Activated naive CD8-positive, alpha-beta T cell treated with anti-CD3 and anti-CD28 coated beads, Interleukin-2, amount 50 U/mL, for 24 hours (primary cell): ENCODE measurements around the gene RARB.

Source experiments
- ATAC-seq: fragments of 150-1000 bp; cut with Tn5 transposase; one replicate; pipeline ENCODE4 v1.10.0; 2021
- DNase-seq: peaks from one replicate; pipeline ENCODE4 v3.0.0; 2021
- H3K27ac Mint-ChIP-seq: one replicate; pipeline ENCODE4 v1.8.0; 2021; ENCODE audit warnings: mild to moderate bottlenecking, mixed read lengths
- H3K27me3 Mint-ChIP-seq: one replicate; pipeline ENCODE4 v1.8.0; 2021; ENCODE audit warnings: mixed read lengths
- H3K36me3 Mint-ChIP-seq: one replicate; pipeline ENCODE4 v1.8.0; 2021; ENCODE audit warnings: low read depth, mixed read lengths
- H3K4me1 Mint-ChIP-seq: one replicate; pipeline ENCODE4 v1.8.0; 2021; ENCODE audit warnings: mixed read lengths
- H3K4me3 Mint-ChIP-seq: one replicate; pipeline ENCODE4 v1.8.0; 2021; ENCODE audit warnings: mild to moderate bottlenecking, moderate library complexity, mixed read lengths
- H3K9me3 Mint-ChIP-seq: one replicate; pipeline ENCODE4 v1.8.0; 2021; ENCODE audit warnings: mixed read lengths

Gene RARB

GRCh38 chr3:25410703-25411102, 17.4 kb upstream of the RARB start:
- no peak overlapping the region for H3K4me3 Mint-ChIP-seq
- ATAC-seq (no peak), DNase-seq (no peak)
- peaks cover 2% of the 10 kb centered on the region for H3K27me3 Mint-ChIP-seq
- no peak overlapping the region for H3K27ac Mint-ChIP-seq
- no peaks in the 10 kb centered on the region for H3K4me1 Mint-ChIP-seq
- peaks cover 6% of the 10 kb centered on the region for H3K9me3 Mint-ChIP-seq
- no peaks in the 10 kb centered on the region for H3K36me3 Mint-ChIP-seq

- H3K4me1 Mint-ChIP-seq = no peaks in the 10 kb centered on the region
- no peak overlapping the region for H3K4me3 Mint-ChIP-seq
- H3K36me3 Mint-ChIP-seq = no peaks in the 10 kb centered on the region
- no peak for DNase-seq
- H3K27me3 Mint-ChIP-seq = peaks cover 3% of the 10 kb centered on the region
- no peak for ATAC-seq
- no peak overlapping the region for H3K27ac Mint-ChIP-seq
- H3K9me3 Mint-ChIP-seq = peaks cover 6% of the 10 kb centered on the region
Measured at GRCh38 chr3:25412269-25412668, 15.8 kb upstream of the RARB start.

GRCh38 chr3:25416176-25416575, 11.9 kb upstream of the RARB start:
- Mint-ChIP-seq H3K9me3 (peaks cover 6% of the 10 kb centered on the region), H3K4me1 (no peaks in the 10 kb centered on the region), H3K27me3 (peaks cover 5% of the 10 kb centered on the region), H3K27ac (no peak overlapping the region), H3K36me3 (peaks cover 2% of the 10 kb centered on the region), H3K4me3 (no peak overlapping the region)
- ATAC-seq = no peak
- DNase-seq = no peak

- H3K4me1 Mint-ChIP-seq = no peaks in the 10 kb centered on the region
- H3K4me3 Mint-ChIP-seq = no peak overlapping the region
- no peak overlapping the region for H3K27ac Mint-ChIP-seq
- no peak for ATAC-seq
- no peaks in the 10 kb centered on the region for H3K9me3 Mint-ChIP-seq
- DNase-seq = no peak
- H3K27me3 Mint-ChIP-seq = peaks cover 5% of the 10 kb centered on the region
- peaks cover 2% of the 10 kb centered on the region for H3K36me3 Mint-ChIP-seq
Measured at GRCh38 chr3:25418596-25418995, 9.5 kb upstream of the RARB start.

- Mint-ChIP-seq H3K27me3 (peaks cover 7% of the 10 kb centered on the region), H3K4me3 (no peak overlapping the region), H3K9me3 (no peaks in the 10 kb centered on the region), H3K36me3 (peaks cover 2% of the 10 kb centered on the region), H3K4me1 (no peaks in the 10 kb centered on the region), H3K27ac (no peak overlapping the region)
- no peak for ATAC-seq
- DNase-seq = no peak
Measured at GRCh38 chr3:25419251-25419650, 8.8 kb upstream of the RARB start.

GRCh38 chr3:25420147-25420546, 7.9 kb upstream of the RARB start:
- Mint-ChIP-seq H3K4me3 (no peak overlapping the region), H3K9me3 (no peaks in the 10 kb centered on the region), H3K4me1 (no peaks in the 10 kb centered on the region), H3K36me3 (peaks cover 2% of the 10 kb centered on the region), H3K27ac (no peak overlapping the region), H3K27me3 (peaks cover 10% of the 10 kb centered on the region)
- DNase-seq = no peak
- ATAC-seq = no peak

GRCh38 chr3:25420885-25421284, 7.2 kb upstream of the RARB start:
- Mint-ChIP-seq H3K4me1 (no peaks in the 10 kb centered on the region), H3K27ac (no peak overlapping the region)
- no peak for ATAC-seq

GRCh38 chr3:25421747-25422146, 6.3 kb upstream of the RARB start:
- H3K36me3 Mint-ChIP-seq = peaks cover 2% of the 10 kb centered on the region
- no peaks in the 10 kb centered on the region for H3K9me3 Mint-ChIP-seq
- H3K27me3 Mint-ChIP-seq = peaks cover 23% of the 10 kb centered on the region
- no peak for ATAC-seq
- H3K4me3 Mint-ChIP-seq = no peak overlapping the region
- no peak overlapping the region for H3K27ac Mint-ChIP-seq
- H3K4me1 Mint-ChIP-seq = no peaks in the 10 kb centered on the region
- DNase-seq = no peak

More at GRCh38 chr3:25420885-25421284, 7.2 kb upstream of the RARB start:
- no peaks in the 10 kb centered on the region for H3K9me3 Mint-ChIP-seq
- no peak overlapping the region for H3K4me3 Mint-ChIP-seq
- DNase-seq = no peak
- H3K27me3 Mint-ChIP-seq = peaks cover 15% of the 10 kb centered on the region
- H3K36me3 Mint-ChIP-seq = peaks cover 2% of the 10 kb centered on the region

DNA sequence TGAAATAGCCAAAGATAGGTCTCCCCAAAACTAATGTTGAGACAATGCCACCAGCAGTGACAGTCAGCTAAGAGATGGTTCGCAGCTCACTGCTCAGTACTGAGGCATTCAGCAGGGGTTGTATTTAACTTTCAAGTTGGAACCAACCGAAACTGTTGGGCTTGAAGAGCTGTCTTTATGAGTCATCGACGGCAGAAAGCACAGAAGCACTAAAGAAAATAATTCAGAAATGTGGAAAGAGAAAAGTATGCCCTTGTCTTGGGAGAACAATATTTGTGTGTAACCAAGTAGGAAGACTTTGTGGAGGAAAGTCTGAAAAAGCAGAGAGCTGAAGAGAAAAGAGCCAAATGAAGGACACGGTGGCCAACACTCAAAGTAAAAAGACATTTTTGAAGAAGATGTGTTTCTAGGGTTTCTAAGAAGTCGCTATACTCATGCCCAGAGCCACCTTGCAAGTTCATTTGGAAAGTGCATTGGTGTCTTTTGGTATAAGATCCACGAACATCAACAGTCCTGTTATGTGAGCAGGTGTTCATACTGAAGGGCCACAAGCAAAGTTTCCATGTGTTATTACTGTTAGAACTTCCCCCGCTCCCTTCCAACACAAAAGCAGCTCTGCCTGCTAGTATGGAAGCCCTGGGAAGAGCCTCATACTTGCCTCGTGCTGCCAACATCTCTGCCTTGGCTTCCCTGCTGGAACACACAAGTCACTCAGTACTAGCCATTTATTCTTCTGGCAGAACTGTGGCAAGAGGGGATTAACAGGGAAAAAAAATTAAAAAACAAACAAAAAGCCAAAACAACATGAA, 4.1 kb upstream of the RARB start:
- Mint-ChIP-seq H3K27ac (no peak overlapping the region), H3K27me3 (peaks cover 38% of the 10 kb centered on the region), H3K36me3 (no peaks in the 10 kb centered on the region), H3K9me3 (no peaks in the 10 kb centered on the region), H3K4me1 (peaks cover 6% of the 10 kb centered on the region), H3K4me3 (no peak overlapping the region)
- DNase-seq = no peak
- no peak for ATAC-seq

GRCh38 chr3:25424614-25425013, 3.4 kb upstream of the RARB start:
- peaks cover 6% of the 10 kb centered on the region for H3K4me1 Mint-ChIP-seq
- no peak overlapping the region for H3K27ac Mint-ChIP-seq
- no peaks in the 10 kb centered on the region for H3K9me3 Mint-ChIP-seq
- no peak for DNase-seq
- H3K27me3 Mint-ChIP-seq = peaks cover 43% of the 10 kb centered on the region
- H3K4me3 Mint-ChIP-seq = no peak overlapping the region
- no peaks in the 10 kb centered on the region for H3K36me3 Mint-ChIP-seq
- no peak for ATAC-seq

- H3K4me3 Mint-ChIP-seq = no peak overlapping the region
- DNase-seq (no peak), ATAC-seq (no peak)
- peaks cover 43% of the 10 kb centered on the region for H3K27me3 Mint-ChIP-seq
- H3K4me1 Mint-ChIP-seq = peaks cover 6% of the 10 kb centered on the region
- no peaks in the 10 kb centered on the region for H3K9me3 Mint-ChIP-seq
- no peak overlapping the region for H3K27ac Mint-ChIP-seq
- no peaks in the 10 kb centered on the region for H3K36me3 Mint-ChIP-seq
Measured at GRCh38 chr3:25426408-25426807, 1.7 kb upstream of the RARB start.

GRCh38 chr3:25427155-25427554, 908 bp upstream of the RARB start:
- peaks cover 43% of the 10 kb centered on the region for H3K27me3 Mint-ChIP-seq
- no peak overlapping the region for H3K27ac Mint-ChIP-seq
- ATAC-seq (no peak), DNase-seq (no peak)
- no peak overlapping the region for H3K4me3 Mint-ChIP-seq
- no peaks in the 10 kb centered on the region for H3K9me3 Mint-ChIP-seq
- H3K36me3 Mint-ChIP-seq = no peaks in the 10 kb centered on the region
- peaks cover 6% of the 10 kb centered on the region for H3K4me1 Mint-ChIP-seq

GRCh38 chr3:25427563-25427941, 511 bp upstream of the RARB start:
- peaks cover 43% of the 10 kb centered on the region for H3K27me3 Mint-ChIP-seq
- ATAC-seq (no peak), DNase-seq (no peak)
- H3K4me1 Mint-ChIP-seq = peaks cover 6% of the 10 kb centered on the region
- H3K27ac Mint-ChIP-seq = no peak overlapping the region
- no peaks in the 10 kb centered on the region for H3K9me3 Mint-ChIP-seq
- no peaks in the 10 kb centered on the region for H3K36me3 Mint-ChIP-seq
- H3K4me3 Mint-ChIP-seq = no peak overlapping the region

DNA sequence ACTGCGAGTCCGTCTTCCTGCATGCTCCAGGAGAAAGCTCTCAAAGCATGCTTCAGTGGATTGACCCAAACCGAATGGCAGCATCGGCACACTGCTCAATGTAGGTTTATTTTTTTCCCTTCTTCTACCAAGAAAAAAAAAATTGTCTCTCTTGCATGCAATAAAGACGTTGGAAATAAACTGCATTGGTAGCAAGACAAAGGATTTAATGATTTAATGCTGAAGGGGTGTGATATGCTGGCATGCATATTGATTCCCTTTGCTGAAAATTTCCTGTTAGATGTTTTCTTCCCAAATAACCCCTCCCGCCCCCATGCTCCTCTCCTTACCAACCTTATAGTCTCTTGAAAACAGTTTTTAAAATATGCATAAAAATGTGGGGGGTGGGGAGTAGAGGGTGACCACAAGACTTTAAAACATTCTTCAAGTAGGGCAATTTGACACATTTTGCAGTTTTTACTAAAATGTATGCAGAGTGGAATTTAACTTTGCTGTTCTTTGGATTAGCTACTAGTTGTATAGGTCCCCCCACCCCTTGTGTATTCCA, 799 bp downstream of the RARB start:
- ATAC-seq (no peak), DNase-seq (no peak)
- peaks cover 6% of the 10 kb centered on the region for H3K4me1 Mint-ChIP-seq
- no peaks in the 10 kb centered on the region for H3K36me3 Mint-ChIP-seq
- no peaks in the 10 kb centered on the region for H3K9me3 Mint-ChIP-seq
- no peak overlapping the region for H3K27ac Mint-ChIP-seq
- peaks cover 42% of the 10 kb centered on the region for H3K27me3 Mint-ChIP-seq
- no peak overlapping the region for H3K4me3 Mint-ChIP-seq

DNA sequence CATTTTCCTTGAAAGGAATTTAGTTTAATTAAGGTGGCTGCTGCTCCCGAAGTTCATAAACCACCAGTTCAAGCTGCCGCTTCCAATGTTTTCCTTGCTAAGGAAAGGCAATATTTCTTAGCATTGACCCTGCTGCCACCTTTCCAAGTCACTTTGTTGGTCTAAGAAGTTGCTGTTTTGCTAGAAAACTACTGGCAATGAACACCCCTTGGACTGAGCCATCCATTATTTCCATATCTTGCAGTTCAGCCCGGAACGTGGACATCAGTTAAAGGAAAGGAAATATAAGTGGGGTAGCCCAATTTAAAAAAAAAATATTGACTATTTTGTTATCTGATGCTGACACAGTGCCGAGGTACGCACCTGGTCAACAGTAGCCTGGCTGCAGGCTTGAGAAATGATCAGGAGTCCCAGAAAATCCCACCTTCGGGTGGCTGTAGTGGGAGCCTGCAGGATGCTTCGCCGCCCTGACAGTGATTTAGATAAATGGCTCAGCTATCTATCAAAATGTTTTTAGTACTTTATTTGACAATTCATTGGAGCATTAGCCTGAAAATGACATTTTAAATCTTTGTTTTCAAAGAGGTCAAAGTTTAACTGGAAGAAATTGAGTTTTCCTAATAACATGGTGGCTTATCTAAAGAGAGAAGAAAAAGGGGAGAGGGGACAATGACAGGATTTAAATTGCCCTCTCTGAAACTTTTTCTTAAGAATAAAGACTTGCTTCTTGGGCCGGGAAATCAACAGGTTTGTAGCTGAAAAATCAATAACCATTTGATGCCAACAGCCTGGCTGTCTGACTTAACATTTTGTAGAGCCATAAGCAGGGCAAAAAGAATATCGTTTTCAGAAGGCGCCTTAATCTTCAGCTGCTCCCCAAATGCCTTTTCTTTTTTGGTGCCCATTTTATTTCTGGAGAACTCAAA, 1.6 kb downstream of the RARB start:
- DNase-seq = no peak
- no peak for ATAC-seq
- H3K27me3 Mint-ChIP-seq = peaks cover 41% of the 10 kb centered on the region
- no peaks in the 10 kb centered on the region for H3K9me3 Mint-ChIP-seq
- H3K36me3 Mint-ChIP-seq = no peaks in the 10 kb centered on the region
- peaks cover 6% of the 10 kb centered on the region for H3K4me1 Mint-ChIP-seq
- no peak overlapping the region for H3K27ac Mint-ChIP-seq
- H3K4me3 Mint-ChIP-seq = no peak overlapping the region
